Adipocyte (in vitro differentiated cells): ENCODE data around the gene CYP8B1.

Experiments used
- DNase-seq: peaks from one replicate; pipeline ENCODE4 v3.0.0-alpha.2; 2015; ENCODE audit warnings: low read depth
- H3K27me3 ChIP-seq: replicated peaks from 2 replicates; pipeline ENCODE4 v1.7.0; 2013; ENCODE audit warnings: mild to moderate bottlenecking, low read length, moderate library complexity; ENCODE audit not compliant: control insufficient read depth, insufficient read depth
- H3K36me3 ChIP-seq: 2 replicates; pipeline ENCODE4 v1.7.0; 2013; ENCODE audit warnings: low read length, mild to moderate bottlenecking, moderate library complexity; ENCODE audit not compliant: control insufficient read depth, insufficient read depth, severe bottlenecking
- H3K4me1 ChIP-seq: 2 replicates; pipeline ENCODE4 v1.7.0; 2013; ENCODE audit warnings: mild to moderate bottlenecking, low read length, moderate library complexity; ENCODE audit not compliant: control insufficient read depth, insufficient read depth
- H3K4me3 ChIP-seq: 2 replicates; pipeline ENCODE4 v1.7.0; 2013; ENCODE audit warnings: mild to moderate bottlenecking, low read length, moderate library complexity
- H3K9ac ChIP-seq: 2 replicates; pipeline ENCODE4 v1.7.0; 2013; ENCODE audit warnings: mild to moderate bottlenecking, low read length, moderate library complexity
- H3K9me3 ChIP-seq: 2 replicates; pipeline ENCODE4 v1.7.0; 2013; ENCODE audit warnings: mild to moderate bottlenecking, low read length, moderate library complexity; ENCODE audit not compliant: control insufficient read depth

CYP8B1 gene

DNA sequence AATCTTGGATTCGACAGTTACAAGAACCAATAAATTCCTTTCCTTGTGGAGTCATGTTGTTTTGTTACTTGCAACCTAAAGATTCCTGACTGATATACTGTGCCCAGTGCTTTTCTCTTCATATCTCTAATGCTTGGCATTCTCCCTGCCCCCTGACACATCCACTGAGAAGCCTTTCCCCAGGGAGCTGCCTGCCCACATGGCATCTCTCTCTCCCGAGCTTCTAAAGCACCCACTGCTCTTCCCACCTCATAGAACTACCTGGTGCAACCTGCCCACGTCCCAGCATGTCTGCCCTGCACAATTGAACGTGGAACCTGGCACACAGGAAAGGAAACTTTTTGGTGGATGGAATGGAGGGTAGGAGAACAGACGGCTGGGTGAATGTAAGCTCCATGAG is 6.8 kb downstream of the CYP8B1 start:
- Histone ChIP-seq H3K9me3 (no peaks in the 10 kb centered on the region), H3K4me1 (peaks cover 15% of the 10 kb centered on the region), H3K9ac (no peak overlapping the region), H3K27me3 (peaks cover 5% of the 10 kb centered on the region), H3K36me3 (no peaks in the 10 kb centered on the region), H3K4me3 (no peak overlapping the region)
- DNase-seq, result no peak

DNA sequence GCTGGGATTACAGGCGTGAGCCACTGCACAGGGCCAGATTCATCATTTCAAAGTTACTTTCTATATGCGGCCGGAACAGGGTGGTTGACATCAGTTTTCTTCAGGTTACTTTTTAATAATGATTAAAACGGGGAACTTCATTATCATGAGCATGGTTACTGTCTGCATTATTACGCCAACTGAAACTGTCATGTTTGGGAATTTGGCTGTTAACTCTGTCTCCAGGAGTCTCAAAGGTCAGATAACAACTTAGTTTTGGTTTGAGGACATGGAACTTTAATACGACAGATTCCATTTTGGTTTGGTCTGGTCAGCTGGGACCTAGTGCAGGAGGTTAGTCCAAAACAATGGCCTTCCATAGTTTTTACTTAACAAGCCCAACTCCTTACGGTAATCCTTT is 8.5 kb downstream of the CYP8B1 start:
- Histone ChIP-seq H3K27me3 (peaks cover 5% of the 10 kb centered on the region), H3K4me1 (peaks cover 6% of the 10 kb centered on the region)

DNA sequence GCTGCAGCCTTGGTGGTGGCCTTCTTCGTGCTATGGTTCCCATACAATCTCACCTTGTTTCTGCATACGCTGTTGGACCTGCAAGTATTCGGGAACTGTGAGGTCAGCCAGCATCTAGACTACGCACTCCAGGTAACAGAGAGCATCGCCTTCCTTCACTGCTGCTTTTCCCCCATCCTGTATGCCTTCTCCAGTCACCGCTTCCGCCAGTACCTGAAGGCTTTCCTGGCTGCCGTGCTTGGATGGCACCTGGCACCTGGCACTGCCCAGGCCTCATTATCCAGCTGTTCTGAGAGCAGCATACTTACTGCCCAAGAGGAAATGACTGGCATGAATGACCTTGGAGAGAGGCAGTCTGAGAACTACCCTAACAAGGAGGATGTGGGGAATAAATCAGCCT is 10.4 kb downstream of the CYP8B1 start:
- DNase-seq, result no peak
- H3K36me3 ChIP-seq, result no peaks in the 10 kb centered on the region
- H3K27me3 ChIP-seq, result peaks cover 5% of the 10 kb centered on the region
- no peaks in the 10 kb centered on the region for H3K4me1 ChIP-seq
- no peak overlapping the region for H3K4me3 ChIP-seq
- H3K9me3 ChIP-seq, result peaks cover 3% of the 10 kb centered on the region
- no peak overlapping the region for H3K9ac ChIP-seq

More for the DNA sequence above, 8.5 kb downstream of the CYP8B1 start:
- Histone ChIP-seq H3K4me3 (no peak overlapping the region), H3K9ac (no peak overlapping the region), H3K9me3 (peaks cover 3% of the 10 kb centered on the region), H3K36me3 (no peaks in the 10 kb centered on the region)
- no peak for DNase-seq

DNA sequence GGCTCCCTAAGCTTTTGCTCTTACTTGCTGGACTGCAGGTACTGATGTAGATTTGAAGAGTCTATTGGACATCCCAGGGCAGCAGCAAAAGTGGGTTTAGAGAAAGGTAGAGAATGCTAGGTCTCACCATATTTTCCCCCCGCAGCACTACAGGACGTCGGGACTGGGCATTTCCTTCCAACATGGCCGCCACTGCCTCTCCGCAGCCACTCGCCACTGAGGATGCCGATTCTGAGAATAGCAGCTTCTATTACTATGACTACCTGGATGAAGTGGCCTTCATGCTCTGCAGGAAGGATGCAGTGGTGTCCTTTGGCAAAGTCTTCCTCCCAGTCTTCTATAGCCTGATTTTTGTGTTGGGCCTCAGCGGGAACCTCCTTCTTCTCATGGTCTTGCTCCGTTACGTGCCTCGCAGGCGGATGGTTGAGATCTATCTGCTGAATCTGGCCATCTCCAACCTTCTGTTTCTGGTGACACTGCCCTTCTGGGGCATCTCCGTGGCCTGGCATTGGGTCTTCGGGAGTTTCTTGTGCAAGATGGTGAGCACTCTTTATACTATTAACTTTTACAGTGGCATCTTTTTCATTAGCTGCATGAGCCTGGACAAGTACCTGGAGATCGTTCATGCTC is 11.2 kb downstream of the CYP8B1 start:
- H3K9me3 ChIP-seq, result peaks cover 3% of the 10 kb centered on the region
- H3K27me3 ChIP-seq, result peaks cover 5% of the 10 kb centered on the region
- no peaks in the 10 kb centered on the region for H3K36me3 ChIP-seq
- H3K4me3 ChIP-seq, result no peak overlapping the region
- H3K4me1 ChIP-seq, result no peaks in the 10 kb centered on the region
- no peak overlapping the region for H3K9ac ChIP-seq
- DNase-seq, result no peak

DNA sequence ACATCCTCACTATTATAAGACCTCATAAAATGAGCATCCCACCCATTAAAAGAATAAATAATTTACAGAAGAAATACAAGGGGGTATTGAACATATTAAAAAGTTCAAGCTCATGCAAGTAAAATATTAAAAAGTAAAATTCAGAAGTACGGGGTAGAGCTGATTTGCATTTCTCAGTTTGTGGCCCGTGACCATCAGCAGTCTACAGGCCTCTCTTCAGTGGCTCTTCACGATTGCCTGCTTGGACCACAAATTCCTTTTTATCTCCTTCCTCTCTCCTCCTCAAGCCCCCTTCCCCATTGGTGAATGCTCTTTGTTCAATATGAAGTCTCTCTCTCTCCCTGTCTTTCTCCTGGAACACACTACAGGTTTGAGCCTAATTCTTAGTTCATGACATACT is 19.1 kb downstream of the CYP8B1 start:
- Histone ChIP-seq H3K27me3 (no peaks in the 10 kb centered on the region), H3K9ac (no peak overlapping the region), H3K4me1 (peaks cover 19% of the 10 kb centered on the region), H3K4me3 (no peak overlapping the region), H3K9me3 (no peaks in the 10 kb centered on the region), H3K36me3 (no peaks in the 10 kb centered on the region)
- DNase-seq, result no peak

DNA sequence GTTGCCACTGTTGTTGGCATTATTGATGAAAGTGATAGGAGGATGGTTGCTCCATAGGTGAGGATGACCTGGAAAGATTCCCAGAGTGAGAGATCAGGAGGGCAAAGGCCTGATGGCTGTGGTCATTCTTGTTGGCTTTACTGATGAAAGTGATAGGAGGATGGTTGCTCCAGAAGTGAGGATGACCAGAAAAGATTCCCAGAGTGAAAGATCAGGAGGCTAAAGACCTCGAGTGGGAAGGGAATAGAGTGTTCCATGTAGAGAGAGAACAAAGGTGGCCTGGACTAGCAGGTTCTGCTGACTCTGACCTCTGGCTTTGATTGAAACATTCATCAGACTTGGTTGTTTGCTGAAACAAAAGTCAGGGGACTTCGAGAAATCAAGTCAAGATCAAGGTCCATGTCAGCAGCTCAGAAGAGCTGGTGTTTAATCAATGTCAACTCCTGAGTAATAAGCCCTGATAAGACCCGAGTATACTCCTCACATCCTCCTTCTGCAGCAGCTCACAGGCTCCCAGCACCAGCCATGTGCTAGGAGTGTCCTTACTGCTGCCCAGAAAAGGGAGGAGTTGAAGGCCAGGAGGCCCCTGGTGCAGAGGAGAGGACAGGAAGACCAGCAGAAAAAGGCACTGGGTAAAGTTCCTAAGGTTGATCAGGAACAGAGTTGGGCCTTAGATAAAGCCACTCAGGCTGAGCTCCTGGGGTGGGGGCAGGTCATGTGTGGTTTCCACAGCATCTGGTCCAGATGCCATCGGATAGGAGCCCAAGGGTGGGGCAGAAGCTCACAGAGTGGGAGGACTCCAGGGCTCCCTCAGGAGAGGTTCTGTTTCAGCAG is 19.9 kb downstream of the CYP8B1 start:
- Histone ChIP-seq H3K9me3 (no peaks in the 10 kb centered on the region), H3K4me1 (peaks cover 27% of the 10 kb centered on the region), H3K9ac (no peak overlapping the region), H3K27me3 (no peaks in the 10 kb centered on the region), H3K4me3 (no peak overlapping the region), H3K36me3 (no peaks in the 10 kb centered on the region)
- DNase-seq, result no peak

DNA sequence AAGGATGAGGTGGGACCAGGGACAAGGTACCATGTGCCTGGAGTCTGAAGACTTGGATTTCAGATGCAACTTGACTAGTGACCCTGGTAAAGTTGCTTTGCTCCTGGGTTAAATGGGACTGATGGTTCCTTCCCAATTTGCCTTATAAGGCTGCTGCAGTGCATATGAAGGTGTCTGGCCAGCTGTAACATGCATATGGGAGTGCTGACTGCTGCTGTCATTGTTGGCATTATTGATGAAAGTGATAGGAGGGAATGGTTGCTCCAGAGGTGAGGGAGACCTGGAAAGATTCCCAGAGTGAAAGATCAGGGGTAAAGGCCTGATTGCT is 20.5 kb downstream of the CYP8B1 start:
- H3K4me3 ChIP-seq, result no peak overlapping the region
- peaks cover 30% of the 10 kb centered on the region for H3K4me1 ChIP-seq
- H3K36me3 ChIP-seq, result no peaks in the 10 kb centered on the region
- H3K9ac ChIP-seq, result no peak overlapping the region
- DNase-seq, result no peak
- no peaks in the 10 kb centered on the region for H3K27me3 ChIP-seq
- no peaks in the 10 kb centered on the region for H3K9me3 ChIP-seq

DNA sequence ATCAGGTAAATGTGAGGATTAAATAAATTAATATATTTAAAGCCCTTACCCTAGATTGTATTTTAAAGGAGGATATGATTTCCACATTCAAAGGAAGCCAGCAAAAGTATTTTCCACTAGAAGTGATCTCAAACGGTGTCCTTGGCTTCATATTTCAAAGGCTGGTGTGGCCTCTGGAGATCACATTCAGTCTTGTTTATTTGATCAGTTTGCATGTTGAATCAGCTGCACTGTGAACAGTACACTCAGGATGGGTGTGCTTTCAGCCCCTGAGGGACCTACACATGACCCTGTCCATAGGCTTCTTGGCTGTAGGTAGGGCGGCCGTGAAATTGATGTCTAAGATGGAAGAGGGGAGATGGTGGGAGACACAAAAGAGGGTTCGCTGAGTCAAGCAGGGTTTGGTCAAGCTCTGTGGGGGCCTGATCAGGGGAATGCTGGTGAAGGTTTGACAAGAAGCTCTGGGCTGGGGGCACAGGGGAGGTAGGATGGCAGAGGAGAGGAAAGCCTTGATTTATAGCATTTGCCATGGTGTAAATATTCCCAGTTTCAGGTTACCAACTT is 21.9 kb downstream of the CYP8B1 start:
- Histone ChIP-seq H3K4me1 (peaks cover 30% of the 10 kb centered on the region), H3K4me3 (no peak overlapping the region), H3K9ac (peak overlapping the region; percentile 74), H3K27me3 (no peaks in the 10 kb centered on the region), H3K9me3 (no peaks in the 10 kb centered on the region), H3K36me3 (no peaks in the 10 kb centered on the region)
- no peak for DNase-seq

DNA sequence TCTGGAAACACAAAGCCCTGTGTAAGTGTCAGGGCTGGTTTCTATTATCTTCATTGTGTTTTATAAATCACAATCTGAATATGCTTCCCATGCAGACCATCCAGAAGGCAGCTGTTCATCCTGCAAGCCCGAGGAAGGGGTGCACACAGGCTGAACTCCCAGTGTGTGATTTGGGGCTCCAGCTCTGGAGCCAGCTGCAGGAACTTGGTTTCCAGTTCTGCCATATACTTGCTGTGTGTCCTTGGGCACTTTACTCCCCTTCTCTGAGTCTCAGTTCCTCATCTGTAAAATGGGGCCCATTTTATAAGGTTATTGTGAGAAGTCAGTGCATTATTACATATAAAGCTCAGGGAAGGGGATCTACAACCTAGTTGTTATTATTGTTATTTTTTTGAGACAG is 22.6 kb downstream of the CYP8B1 start:
- Histone ChIP-seq H3K9me3 (no peaks in the 10 kb centered on the region), H3K4me1 (peaks cover 30% of the 10 kb centered on the region), H3K27me3 (no peaks in the 10 kb centered on the region), H3K4me3 (no peak overlapping the region), H3K9ac (peak overlapping the region; percentile 74), H3K36me3 (no peaks in the 10 kb centered on the region)
- DNase-seq, result no peak

DNA sequence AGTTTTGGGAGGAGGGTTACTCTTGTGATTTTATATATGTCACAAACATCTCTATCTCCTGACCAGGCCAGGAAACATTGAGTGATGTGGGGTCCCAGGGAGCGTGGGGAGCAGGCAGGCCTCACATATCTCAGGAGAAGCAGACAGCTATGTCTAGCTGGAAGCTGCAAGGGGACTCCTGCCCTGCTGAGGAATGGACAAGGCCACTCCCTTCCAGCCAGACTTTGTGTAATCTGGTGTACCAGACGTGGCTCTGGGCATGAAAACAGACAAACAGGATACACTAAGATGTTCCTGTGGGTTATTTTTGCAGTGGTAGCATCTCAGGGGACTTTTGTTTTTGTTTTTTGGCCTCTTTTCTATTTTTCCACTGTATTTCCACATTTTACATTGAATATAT is 23.2 kb downstream of the CYP8B1 start:
- peak; percentile 63 for DNase-seq

DNA sequence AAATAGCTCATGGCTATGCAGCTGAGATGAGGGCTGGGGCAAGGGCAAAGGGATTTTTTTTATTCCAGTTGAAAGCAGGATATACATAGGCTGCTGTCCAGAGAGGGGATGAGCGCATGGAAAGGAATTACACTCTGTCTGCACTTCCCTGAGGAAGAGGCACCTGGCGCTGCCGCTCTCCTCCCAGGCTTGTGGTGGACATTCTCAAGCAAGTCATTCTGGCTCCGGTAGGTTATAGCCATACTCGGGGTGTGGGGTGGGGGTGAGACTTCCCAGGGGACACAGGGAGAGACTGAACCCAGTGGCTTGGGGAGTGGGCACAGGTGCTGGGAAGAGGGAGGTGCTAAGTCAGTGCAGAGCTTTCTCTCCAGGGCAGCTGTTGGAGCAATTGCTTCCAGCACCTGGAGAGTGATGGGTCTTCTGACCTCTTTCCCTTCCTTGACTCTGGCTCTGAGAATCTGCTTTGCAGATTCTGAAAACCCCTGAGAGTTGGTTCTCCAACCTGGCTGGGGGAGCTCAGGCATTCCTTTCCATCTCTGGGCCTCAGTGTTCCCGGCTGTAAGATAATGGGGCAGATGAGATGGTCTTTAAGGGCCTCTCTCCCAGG is 24.3 kb downstream of the CYP8B1 start:
- Histone ChIP-seq H3K36me3 (no peaks in the 10 kb centered on the region), H3K4me1 (peaks cover 42% of the 10 kb centered on the region), H3K4me3 (no peak overlapping the region), H3K9ac (peak overlapping the region; percentile 74), H3K9me3 (no peaks in the 10 kb centered on the region), H3K27me3 (no peaks in the 10 kb centered on the region)
- DNase-seq, result no peak

More for the DNA sequence above, 23.2 kb downstream of the CYP8B1 start:
- Histone ChIP-seq H3K9me3 (no peaks in the 10 kb centered on the region), H3K4me3 (peak overlapping the region; percentile 46), H3K9ac (peak overlapping the region; percentile 74), H3K27me3 (no peaks in the 10 kb centered on the region), H3K4me1 (peaks cover 31% of the 10 kb centered on the region), H3K36me3 (no peaks in the 10 kb centered on the region)
